ENCODE data around the gene VPS9D1.
"Not testable (repeated sequence)": the region's sequence is repeated elsewhere in the genome, so short reads cannot be mapped to it uniquely, and the experiment has no call there.

VPS9D1 gene

GRCh38 chr16:89693931-89694783, 26.5 kb downstream of the VPS9D1 start:
- DNase-seq (ENCODE audit: low read depth) = no peak
- no peak overlapping the region for H3K4me3 ChIP-seq (ENCODE audit: control insufficient read depth, low read depth, low read length)
- no peak for TF ChIP-seq CTCF (IDR thresholded peaks at IDR 0.05; ENCODE audit: control insufficient read depth, insufficient read depth, low read depth, low read length, missing control alignments)

DNA sequence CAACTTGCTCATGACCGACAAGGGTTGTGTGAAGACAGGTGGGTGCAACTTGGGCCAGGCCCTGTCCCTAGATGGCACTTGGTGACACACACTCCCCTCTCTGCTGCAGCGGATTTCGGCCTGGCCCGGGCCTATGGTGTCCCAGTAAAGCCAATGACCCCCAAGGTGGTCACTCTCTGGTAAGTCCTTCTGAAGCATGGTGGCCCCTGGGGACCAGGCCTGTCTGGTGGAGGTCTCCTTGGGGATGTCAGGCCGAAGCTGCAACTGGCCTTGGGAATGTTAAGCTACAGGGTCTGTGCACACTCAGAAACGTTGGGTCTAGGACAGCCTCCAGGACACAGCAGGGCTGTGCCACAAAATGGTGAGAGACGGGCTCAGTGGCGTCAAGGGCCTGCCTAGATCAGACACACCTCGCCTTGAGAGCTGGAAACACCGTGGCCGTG, 27.4 kb downstream of the VPS9D1 start:
- no peak overlapping the region for H3K4me3 ChIP-seq (ENCODE audit: control insufficient read depth, low read depth, low read length)
- TF ChIP-seq CTCF (IDR thresholded peaks at IDR 0.05; ENCODE audit: control insufficient read depth, insufficient read depth, low read depth, low read length, missing control alignments) = no peak
- DNase-seq (ENCODE audit: low read depth) = no peak

- no peak overlapping the region for H3K4me3 ChIP-seq (ENCODE audit: control insufficient read depth, low read depth, low read length)
- TF ChIP-seq CTCF (IDR thresholded peaks at IDR 0.05; ENCODE audit: control insufficient read depth, insufficient read depth, low read depth, low read length, missing control alignments) = no peak
- DNase-seq (ENCODE audit: low read depth) = no peak
These were observed 28.6 kb downstream of the VPS9D1 start for GRCh38 chr16:89691986-89692569.

GRCh38 chr16:89691231-89691985, 29.3 kb downstream of the VPS9D1 start:
- no peak overlapping the region for H3K4me3 ChIP-seq (ENCODE audit: control insufficient read depth, low read depth, low read length)
- no peak for DNase-seq (ENCODE audit: low read depth)
- TF ChIP-seq CTCF (IDR thresholded peaks at IDR 0.05; ENCODE audit: control insufficient read depth, insufficient read depth, low read depth, low read length, missing control alignments) = no peak

DNA sequence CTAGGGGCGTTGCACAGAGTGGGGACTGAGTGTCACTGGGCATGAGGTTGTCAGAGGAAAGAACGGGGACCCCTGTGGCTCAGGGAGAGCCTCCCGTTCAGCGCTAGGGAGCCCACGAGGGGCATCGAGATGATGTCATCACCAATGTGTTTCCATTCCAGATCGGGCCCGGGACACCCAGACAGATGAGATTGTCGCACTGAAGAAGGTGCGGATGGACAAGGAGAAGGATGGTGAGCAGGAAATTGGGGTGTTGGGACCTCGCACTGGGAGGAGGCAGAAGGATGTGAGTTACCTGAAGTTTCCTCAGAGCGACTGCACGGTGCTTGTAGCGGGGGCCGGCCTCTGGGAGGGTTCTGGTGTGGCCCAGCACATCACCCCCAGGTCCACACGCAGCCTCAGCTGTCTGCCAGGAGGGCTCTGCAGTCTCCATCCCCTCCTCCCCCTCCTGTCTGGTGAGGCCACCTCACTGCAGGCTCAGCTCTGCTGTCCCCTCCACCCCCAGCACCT, 30.3 kb downstream of the VPS9D1 start:
- no peak for TF ChIP-seq CTCF (IDR thresholded peaks at IDR 0.05; ENCODE audit: control insufficient read depth, insufficient read depth, low read depth, low read length, missing control alignments)
- H3K4me3 ChIP-seq (ENCODE audit: control insufficient read depth, low read depth, low read length) = no peak overlapping the region
- DNase-seq (ENCODE audit: low read depth) = no peak

GRCh38 chr16:89689621-89690020, 31.1 kb downstream of the VPS9D1 start:
- H3K4me3 ChIP-seq (ENCODE audit: control insufficient read depth, low read depth, low read length); DNase-seq (ENCODE audit: low read depth): not testable (repeated sequence)

Measured in AG09309 (cell line).